K562 (cell line): ENCODE data around the gene NPM1. TPM values are rescaled to one million over a fixed set of nuclear protein-coding genes. Genes with fewer than 3 reads are reported as not detected.
"Not testable (repeated sequence)": the region's sequence is repeated elsewhere in the genome, so short reads cannot be mapped to it uniquely, and the experiment has no call there.

ENCODE experiments used
- ATAC-seq: fragments of 200-7000 bp; cut with Tn5 transposase; 3 replicates; pipeline ENCODE4 v1.9.1; 2020; ENCODE audit warnings: moderate library complexity
- BruUV-seq: library from RNA; stranded (reverse); fragments of 400-500 nt; replicated peaks from 2 replicates; lab custom pipeline; 2021; lab: Mats Ljungman, UMichigan
- CTCF ChIA-PET: fragments of 300-600 bp; formaldehyde crosslinking; extraction: SDS; loops from one replicate; lab custom pipeline; 2021; ENCODE audit warnings: low intra/inter-chr PET ratio; lab: Yijun Ruan, JAX
- POLR2A ChIA-PET: fragments of 300-600, 350-650 bp; sonication (Branson Sonifier 250); formaldehyde crosslinking; extraction: SDS; loops from one replicate; lab custom pipeline; 2021; ENCODE audit warnings: antibody characterized with exemption, inconsistent platforms; lab: Yijun Ruan, JAX
- DNase-seq, 4 experiments: peaks; one replicate each; pipeline versions ENCODE4 v3.0.0 to v3.0.0-alpha.2; 2011 to 2018; ENCODE audit warnings: low spot score in 3 of 4, mixed read lengths in 3 of 4; ENCODE audit errors: extremely low read depth in 1 of 4
- FAIRE-seq: peaks from 2 replicates; lab custom pipeline; 2011; peaks lifted over from hg19 to GRCh38; lab: Jason Lieb, UNC
- H2AFZ ChIP-seq: 2 replicates; pipeline ENCODE4 v1.6.0; 2011; ENCODE audit warnings: low read depth, low read length, control low read depth, inconsistent platforms
- H3K27ac ChIP-seq: fragments of 200-600 bp; 3 replicates; pipeline ENCODE4 v1.8.0; 2011; ENCODE audit warnings: low read depth, mild to moderate bottlenecking, control low read depth, inconsistent platforms, low read length, moderate library complexity, mixed read lengths; ENCODE audit errors: extremely low read depth
- H3K27me3 ChIP-seq, 2 experiments: fragments of 300-600 bp in 1 of 2; 2 replicates in 1 of 2; 3 replicates in 1 of 2; pipeline versions ENCODE4 v1.6.0 to v1.8.0; 2011; ENCODE audit warnings: inconsistent platforms in 2 of 2, low read length in 2 of 2, mild to moderate bottlenecking in 1 of 2, mixed read lengths in 1 of 2, moderate library complexity in 1 of 2; ENCODE audit not compliant: control insufficient read depth in 2 of 2, insufficient read depth in 2 of 2
- H3K36me3 ChIP-seq: fragments of 300-600 bp; 3 replicates; pipeline ENCODE4 v1.8.0; 2011; ENCODE audit warnings: mild to moderate bottlenecking, low read length, inconsistent platforms; ENCODE audit not compliant: control insufficient read depth, insufficient read depth
- H3K4me1 ChIP-seq, 2 experiments: fragments of 200-600 bp in 1 of 2; replicated peaks in 1 of 2; 2 replicates in 1 of 2; 3 replicates in 1 of 2; pipeline versions ENCODE4 v1.5.1 to v1.8.0; 2011; ENCODE audit warnings: inconsistent platforms in 2 of 2, low read length in 2 of 2, mild to moderate bottlenecking in 1 of 2, mixed read lengths in 1 of 2, moderate library complexity in 1 of 2; ENCODE audit not compliant: control insufficient read depth in 2 of 2, insufficient read depth in 2 of 2
- H3K4me2 ChIP-seq: 2 replicates; pipeline ENCODE4 v1.6.1; 2011; ENCODE audit warnings: low read length, control low read depth, inconsistent platforms, mixed read lengths; ENCODE audit not compliant: insufficient read depth
- H3K4me3 ChIP-seq: fragments of 200-600 bp; sonication (generic), shearing (Covaris generic); 2 replicates; pipeline ENCODE4 v1.5.1; 2016; ENCODE audit warnings: control low read depth, inconsistent platforms
- H3K79me2 ChIP-seq: fragments of 200-600 bp; 3 replicates; pipeline ENCODE4 v1.8.0; 2011; ENCODE audit warnings: low read length, inconsistent platforms; ENCODE audit not compliant: control insufficient read depth, insufficient read depth
- H3K9ac ChIP-seq, 2 experiments: 2 replicates each; pipeline versions ENCODE4 v1.6.0 to v1.6.1; 2011; ENCODE audit warnings: low read depth in 2 of 2, low read length in 2 of 2, control low read depth in 1 of 2, inconsistent platforms in 1 of 2, mild to moderate bottlenecking in 1 of 2, mixed read lengths in 1 of 2; ENCODE audit not compliant: insufficient read depth in 1 of 2
- H3K9me1 ChIP-seq: one replicate; pipeline ENCODE4 v1.6.0; 2011; ENCODE audit warnings: inconsistent platforms, mild to moderate bottlenecking, low read length, moderate library complexity; ENCODE audit not compliant: control insufficient read depth, insufficient read depth
- H3K9me3 ChIP-seq: replicated peaks from 2 replicates; pipeline ENCODE4 v1.5.1; 2011; ENCODE audit warnings: low read depth, low read length, inconsistent platforms; ENCODE audit not compliant: control insufficient read depth, insufficient read depth
- H4K20me1 ChIP-seq: replicated peaks from 2 replicates; pipeline ENCODE4 v1.6.1; 2011; ENCODE audit warnings: low read length, inconsistent platforms, mixed read lengths; ENCODE audit not compliant: control insufficient read depth, insufficient read depth
- ESRRA ChIP-seq: fragments of 450-650 bp; IDR thresholded peaks from 2 replicates; pipeline ENCODE4 v1.6.1; 2014; ENCODE audit warnings: low read depth, mild to moderate bottlenecking, moderate library complexity, borderline replicate concordance
- RAD21 ChIP-seq, 2 experiments: fragments of 250-450 bp in 1 of 2; fragments of 450-650 bp in 1 of 2; sonication (Bioruptor Pico) in 1 of 2; formaldehyde crosslinking in 1 of 2; IDR thresholded peaks in 1 of 2; conservative IDR thresholded peaks in 1 of 2; 2 replicates each; pipeline versions ENCODE4 v1.4.0 to v1.8.0; 2020 to 2022; ENCODE audit warnings: mild to moderate bottlenecking in 2 of 2, moderate library complexity in 1 of 2
- WGBS: fragments of 100-300 bp; shearing (Covaris generic); methylation state at CpG from one replicate; pipeline ENCODE4 v1.1.6; 2016; ENCODE audit warnings: low coverage, mixed read lengths; ENCODE audit not compliant: insufficient coverage; ENCODE audit errors: missing lambda C conversion rate; 5-methylcytosine and 5-hydroxymethylcytosine counted together
- in situ Hi-C: fragments of 300-500 bp; cut with MboI; formaldehyde crosslinking; loops from 4 replicates; pipeline ENCODE4 v1.15.0; 2018; ENCODE audit warnings: inconsistent platforms, mixed read lengths
- intact Hi-C: fragments of 100-400 bp; cut with micrococcal nuclease; formaldehyde crosslinking; loops from 2 replicates; pipeline ENCODE4 v1.14.2; 2022
- polyA plus RNA-seq, 8 experiments: library from polyadenylated mRNA; depleted of rRNA in 4 of 8; stranded (reverse) in 5 of 8; unstranded in 3 of 8; fragments of >200 nt; fragmentation: Nextera tagmentation in 2 of 8; fragmentation: Illumina TruSeq in 1 of 8; extraction: Ambion mirVana in 2 of 8; extraction: Trizol in 1 of 8; gene quantifications; 2 replicates each; pipeline versions ENCODE4 v1.2.1 to v1.2.3, GENCODE V29; 2011 to 2014; ENCODE audit warnings: inconsistent platforms in 1 of 8, missing spikeins in 1 of 8
- total RNA-seq, 7 experiments: library from RNA; depleted of rRNA in 6 of 7; stranded (reverse); fragments of >200 nt in 6 of 7; fragmentation: Illumina TruSeq in 2 of 7; extraction: Trizol in 2 of 7; gene quantifications; 2 replicates each; pipeline versions ENCODE4 v1.2.1 to v1.2.3, GENCODE V29; 2011 to 2021; ENCODE audit warnings: low replicate concordance in 1 of 7
- TF ChIP-seq, protein P1 (sequence below): fragments of 450-650 bp; IDR thresholded peaks from 2 replicates; pipeline ENCODE4 v1.6.1; 2018; ENCODE audit warnings: mild to moderate bottlenecking, low read depth; ENCODE audit not compliant: partially characterized antibody
- TF ChIP-seq, protein P2 (sequence below), 3 experiments: IDR thresholded peaks in 2 of 3; conservative IDR thresholded peaks in 1 of 3; 2 replicates each; pipeline ENCODE4 v1.5.1; 2011 to 2012; ENCODE audit warnings: low read length in 3 of 3, mild to moderate bottlenecking in 3 of 3, control low read depth in 2 of 3, improper control_type of control experiment in 1 of 3, inconsistent platforms in 1 of 3, low read depth in 1 of 3, mixed read lengths in 1 of 3, moderate library complexity in 1 of 3; ENCODE audit not compliant: insufficient read depth in 2 of 3

The NPM1 gene
- total and polyA plus RNA-seq, 9 of the 15 experiments (the other 6 are each of a cell fraction or from before 2014, with no cell fraction given), result 2,438 to 6,909 (median 5,639) TPM

DNA sequence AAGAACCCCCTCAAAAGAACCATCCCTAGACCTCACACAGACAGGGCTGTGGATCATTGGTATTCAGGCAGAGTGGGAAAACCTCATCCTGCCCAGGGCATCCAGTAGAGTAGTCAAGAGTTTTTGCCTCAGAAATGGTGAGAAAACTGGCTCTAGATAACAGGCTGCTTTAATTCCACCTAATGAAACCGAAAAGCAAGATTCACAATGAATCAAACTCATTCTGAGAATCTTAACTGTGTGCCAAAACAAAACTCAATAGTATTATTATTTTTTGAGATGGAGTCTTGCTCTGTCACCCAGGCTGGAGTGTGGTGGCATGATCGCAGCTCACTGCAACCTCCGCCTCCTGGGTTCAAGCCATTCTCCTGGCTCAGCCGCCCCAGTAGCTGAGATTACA lies 17.8 kb upstream of the NPM1 start:
- FAIRE-seq (no peak), DNase-seq (no peak), ATAC-seq (no peak)
- TF ChIP-seq, protein P1, sequence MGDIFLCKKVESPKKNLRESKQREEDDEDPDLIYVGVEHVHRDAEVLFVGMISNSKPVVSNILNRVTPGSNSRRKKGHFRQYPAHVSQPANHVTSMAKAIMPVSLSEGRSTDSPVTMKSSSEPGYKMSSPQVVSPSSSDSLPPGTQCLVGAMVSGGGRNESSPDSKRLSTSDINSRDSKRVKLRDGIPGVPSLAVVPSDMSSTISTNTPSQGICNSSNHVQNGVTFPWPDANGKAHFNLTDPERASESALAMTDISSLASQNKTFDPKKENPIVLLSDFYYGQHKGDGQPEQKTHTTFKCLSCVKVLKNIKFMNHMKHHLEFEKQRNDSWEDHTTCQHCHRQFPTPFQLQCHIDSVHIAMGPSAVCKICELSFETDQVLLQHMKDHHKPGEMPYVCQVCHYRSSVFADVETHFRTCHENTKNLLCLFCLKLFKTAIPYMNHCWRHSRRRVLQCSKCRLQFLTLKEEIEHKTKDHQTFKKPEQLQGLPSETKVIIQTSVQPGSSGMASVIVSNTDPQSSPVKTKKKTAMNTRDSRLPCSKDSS, result no peak
- TF ChIP-seq ESRRA, result no peak
- Histone ChIP-seq H3K9me3 (no peaks in the 10 kb centered on the region), H3K27ac (no peak overlapping the region), H3K4me3 (no peak overlapping the region), H2AFZ (no peak overlapping the region), H3K36me3 (no peaks in the 10 kb centered on the region), H3K9me1 (no peaks in the 10 kb centered on the region), H3K4me1 (no peaks in the 10 kb centered on the region), H3K27me3 (peaks cover 16 to 52% of the 10 kb centered on the region in 2 experiments), H3K79me2 (no peaks in the 10 kb centered on the region), H3K4me2 (no peak overlapping the region), H4K20me1 (no peaks in the 10 kb centered on the region), H3K9ac (no peak overlapping the region)
- BruUV-seq, result no TSS peak
- WGBS, result 13% methylated on average over 4 of the region's 4 CpGs
- in situ Hi-C loops, result no loop called here
- intact Hi-C loops, result no loop called here
- ChIA-PET CTCF (interaction anchor here (1.1 kb wide), 1 partner anchor 537 kb away, joined by 3 read pairs; no protein-coding TSS in a partner anchor), POLR2A (no interaction called here)

DNA sequence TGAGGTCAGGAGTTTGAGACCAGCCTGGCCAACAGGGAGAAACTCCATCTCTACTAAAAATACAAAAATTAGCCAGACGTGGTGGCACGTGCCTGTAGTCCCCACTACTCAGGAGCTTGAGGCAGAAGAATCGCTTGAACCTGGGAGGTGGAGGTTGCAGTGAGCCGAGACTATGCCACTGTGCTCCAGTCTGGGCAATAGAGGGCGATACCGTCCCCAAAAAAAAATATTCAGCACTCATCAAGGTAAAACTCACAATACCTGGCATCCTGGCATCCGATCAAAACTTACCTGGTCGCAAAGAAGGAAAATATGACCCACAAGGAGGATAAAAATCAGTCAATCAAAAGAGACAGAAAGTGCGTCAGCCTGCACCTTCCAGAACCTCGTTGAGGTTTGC lies 16.8 kb upstream of the NPM1 start:
- H3K9me1 ChIP-seq, FAIRE-seq, H3K27ac ChIP-seq, H3K79me2 ChIP-seq, BruUV-seq, DNase-seq, H3K9ac ChIP-seq, intact Hi-C loops, H3K9me3 ChIP-seq, H3K4me2 ChIP-seq, in situ Hi-C loops, H3K4me3 ChIP-seq, H3K4me1 ChIP-seq, H2AFZ ChIP-seq, H4K20me1 ChIP-seq, POLR2A ChIA-PET, H3K36me3 ChIP-seq: not testable (repeated sequence)
- 0 out of 4 replicates have a peak, but pooled peaks of 1 of the 2 experiments have one; percentile 11 for TF ChIP-seq RAD21 (CRISPR knock-in tag; conservative IDR thresholded peaks at IDR 0.05 in 1 of 2, IDR thresholded peaks at IDR 0.05 in 1 of 2)
- TF ChIP-seq, protein P2, sequence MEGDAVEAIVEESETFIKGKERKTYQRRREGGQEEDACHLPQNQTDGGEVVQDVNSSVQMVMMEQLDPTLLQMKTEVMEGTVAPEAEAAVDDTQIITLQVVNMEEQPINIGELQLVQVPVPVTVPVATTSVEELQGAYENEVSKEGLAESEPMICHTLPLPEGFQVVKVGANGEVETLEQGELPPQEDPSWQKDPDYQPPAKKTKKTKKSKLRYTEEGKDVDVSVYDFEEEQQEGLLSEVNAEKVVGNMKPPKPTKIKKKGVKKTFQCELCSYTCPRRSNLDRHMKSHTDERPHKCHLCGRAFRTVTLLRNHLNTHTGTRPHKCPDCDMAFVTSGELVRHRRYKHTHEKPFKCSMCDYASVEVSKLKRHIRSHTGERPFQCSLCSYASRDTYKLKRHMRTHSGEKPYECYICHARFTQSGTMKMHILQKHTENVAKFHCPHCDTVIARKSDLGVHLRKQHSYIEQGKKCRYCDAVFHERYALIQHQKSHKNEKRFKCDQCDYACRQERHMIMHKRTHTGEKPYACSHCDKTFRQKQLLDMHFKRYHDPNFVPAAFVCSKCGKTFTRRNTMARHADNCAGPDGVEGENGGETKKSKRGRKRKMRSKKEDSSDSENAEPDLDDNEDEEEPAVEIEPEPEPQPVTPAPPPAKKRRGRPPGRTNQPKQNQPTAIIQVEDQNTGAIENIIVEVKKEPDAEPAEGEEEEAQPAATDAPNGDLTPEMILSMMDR (IDR thresholded peaks at IDR 0.05 in 2 of 3, conservative IDR thresholded peaks at IDR 0.05 in 1 of 3; ENCODE audit: insufficient read depth in 2 of 3, low read depth in 1 of 3, low read length in 3 of 3), result peak in 1 of 3 experiments; percentile 21; a peak in 1 of 6 replicates
- 3% methylated on average over 10 of the region's 10 CpGs for WGBS
- peaks cover 16 to 46% of the 10 kb centered on the region in 2 experiments for H3K27me3 ChIP-seq
- CTCF ChIA-PET, result interaction anchor here (0.5 to 1.1 kb wide), 2 partner anchors 14 to 536 kb away, joined by 3 read pairs; no protein-coding TSS in a partner anchor
- 0 out of 3 replicates have a peak, but pooled peaks have one; percentile 33 for ATAC-seq
